GM18502 (cell line): ENCODE data around the gene TENT4B.

Experiments used
- ATAC-seq: cut with Tn5 transposase; IDR thresholded peaks from one replicate; pipeline ENCODE4 v1.9.1; 2021; ENCODE audit warnings: mild to moderate bottlenecking; ENCODE audit not compliant: unreplicated experiment, poor library complexity

The TENT4B gene

GRCh38 chr16:50252082-50252611 lies 99.0 kb downstream of the TENT4B start:
- ATAC-seq: no peak

GRCh38 chr16:50252874-50253513 lies 99.9 kb downstream of the TENT4B start:
- ATAC-seq: no peak

GRCh38 chr16:50253514-50253910 lies 100.4 kb downstream of the TENT4B start:
- ATAC-seq: no peak

GRCh38 chr16:50254072-50254471 lies 101.0 kb downstream of the TENT4B start:
- no peak for ATAC-seq

GRCh38 chr16:50255538-50255937 lies 102.4 kb downstream of the TENT4B start:
- ATAC-seq: no peak

- ATAC-seq: no peak
Measured at GRCh38 chr16:50256604-50257003, 103.5 kb downstream of the TENT4B start.

GRCh38 chr16:50257876-50258275 lies 104.8 kb downstream of the TENT4B start:
- ATAC-seq: no peak

- ATAC-seq: no peak
Measured at GRCh38 chr16:50259334-50260205, 106.5 kb downstream of the TENT4B start.

GRCh38 chr16:50260206-50261159 lies 107.4 kb downstream of the TENT4B start:
- no peak for ATAC-seq

GRCh38 chr16:50261160-50261706 lies 108.1 kb downstream of the TENT4B start:
- no peak for ATAC-seq

GRCh38 chr16:50261707-50262235 lies 108.7 kb downstream of the TENT4B start:
- no peak for ATAC-seq

GRCh38 chr16:50263060-50263909 lies 110.2 kb downstream of the TENT4B start:
- ATAC-seq: no peak

GRCh38 chr16:50263940-50264929 lies 111.1 kb downstream of the TENT4B start:
- peak; percentile 39 for ATAC-seq

- ATAC-seq: no peak
Measured at GRCh38 chr16:50265260-50265659, 112.2 kb downstream of the TENT4B start.

GRCh38 chr16:50265716-50266336 lies 112.7 kb downstream of the TENT4B start:
- no peak for ATAC-seq

- peak; percentile 82 for ATAC-seq
Measured at GRCh38 chr16:50266337-50267091, 113.4 kb downstream of the TENT4B start, which contains the start of gene ADCY7. ADCY7 (plus strand) TSS chr16:50266551; CDS start chr16:50288180, 21,629 bp downstream.
